ENCODE data around the gene TNPO2. TPM values are rescaled to one million over a fixed set of nuclear protein-coding genes. Genes with fewer than 3 reads are reported as not detected.

TNPO2 gene
- total RNA-seq, 4 donors from 2014 or later = 42.8 to 71.9 (median 62.8) TPM

- DNase-seq (ENCODE audit: extremely low spot score) = no peak
- peaks cover 59 to 88% (median 79%) of the 10 kb centered on the region in 4 donors for H3K36me3 ChIP-seq
- intact Hi-C loops (cut with DNase I) = no loop called here
Observed at GRCh38 chr19:12675940-12676339, 47.8 kb downstream of the TNPO2 start.

GRCh38 chr19:12675399-12675798, 48.3 kb downstream of the TNPO2 start:
- intact Hi-C loops (cut with DNase I) = no loop called here

More at GRCh38 chr19:12675940-12676339, 47.8 kb downstream of the TNPO2 start:
- H3K4me1 ChIP-seq = peaks cover 13 to 36% (median 26%) of the 10 kb centered on the region in 4 donors
- 70% methylated on average over 2 of the region's 15 CpGs for WGBS
- H3K4me3 ChIP-seq = no peak overlapping the region
- TF ChIP-seq CTCF (IDR thresholded peaks at IDR 0.05) (no peak), POLR2A (IDR thresholded peaks at IDR 0.05; ENCODE audit: low read depth) (no peak), POLR2AphosphoS5 (IDR thresholded peaks at IDR 0.05) (no peak), EP300 (IDR thresholded peaks at IDR 0.05) (no peak)
- no peaks in the 10 kb centered on the region for H3K27me3 ChIP-seq
- no peaks in the 10 kb centered on the region for H3K9me3 ChIP-seq
- no peak overlapping the region for H3K27ac ChIP-seq (replicated peaks in 1 of 4)

GRCh38 chr19:12672744-12673143, 51.0 kb downstream of the TNPO2 start:
- no peak for DNase-seq (ENCODE audit: extremely low spot score)
- intact Hi-C loops (cut with DNase I) = loop anchor here (1.0 to 5.0 kb wide), 2 partner anchors 50 to 108 kb away; partner anchors contain the start of gene TNPO2
- no peak overlapping the region for H3K27ac ChIP-seq (replicated peaks in 1 of 4)

More at GRCh38 chr19:12675399-12675798, 48.3 kb downstream of the TNPO2 start:
- no peaks in the 10 kb centered on the region for H3K9me3 ChIP-seq
- peaks cover 59 to 88% (median 79%) of the 10 kb centered on the region in 4 donors for H3K36me3 ChIP-seq
- H3K27ac ChIP-seq (replicated peaks in 1 of 4) = no peak overlapping the region
- no peak for DNase-seq (ENCODE audit: extremely low spot score)
- no peaks in the 10 kb centered on the region for H3K27me3 ChIP-seq
- TF ChIP-seq EP300 (IDR thresholded peaks at IDR 0.05) (no peak), POLR2AphosphoS5 (IDR thresholded peaks at IDR 0.05) (no peak), POLR2A (IDR thresholded peaks at IDR 0.05; ENCODE audit: low read depth) (no peak), CTCF (IDR thresholded peaks at IDR 0.05) (no peak)
- H3K4me1 ChIP-seq = peaks cover 13 to 36% (median 26%) of the 10 kb centered on the region in 4 donors
- no peak overlapping the region for H3K4me3 ChIP-seq
- 95% methylated on average over 10 of the region's 10 CpGs for WGBS

GRCh38 chr19:12670159-12670928, 53.4 kb downstream of the TNPO2 start:
- H3K27ac ChIP-seq (replicated peaks in 1 of 4) = peak overlapping the region; percentile 89 to 94 (median 92)
- H3K4me1 ChIP-seq = peaks cover 38 to 55% (median 47%) of the 10 kb centered on the region in 4 donors
- peaks cover 20 to 42% (median 35%) of the 10 kb centered on the region in 4 donors for H3K36me3 ChIP-seq
- no peaks in the 10 kb centered on the region for H3K9me3 ChIP-seq
- 40% methylated on average over 14 of the region's 26 CpGs for WGBS
- DNase-seq (ENCODE audit: extremely low spot score) = no peak
- TF ChIP-seq EP300 (IDR thresholded peaks at IDR 0.05) (no peak), POLR2A (IDR thresholded peaks at IDR 0.05; ENCODE audit: low read depth) (no peak), CTCF (IDR thresholded peaks at IDR 0.05) (no peak), POLR2AphosphoS5 (IDR thresholded peaks at IDR 0.05) (no peak)
- H3K4me3 ChIP-seq = peak overlapping the region; percentile 66 to 92 (median 72)
- intact Hi-C loops (cut with DNase I) = loop anchor here (5.0 kb wide), 1 partner anchor 52 kb away; the partner anchor contains the start of gene TNPO2
- no peaks in the 10 kb centered on the region for H3K27me3 ChIP-seq

More at GRCh38 chr19:12672744-12673143, 51.0 kb downstream of the TNPO2 start:
- Histone ChIP-seq H3K36me3 (peaks cover 36 to 66% (median 57%) of the 10 kb centered on the region in 4 donors), H3K4me3 (no peak overlapping the region), H3K27me3 (no peaks in the 10 kb centered on the region), H3K4me1 (peaks cover 20 to 45% (median 37%) of the 10 kb centered on the region in 4 donors), H3K9me3 (no peaks in the 10 kb centered on the region)
- 84% methylated on average over 3 of the region's 10 CpGs for WGBS
- TF ChIP-seq CTCF (IDR thresholded peaks at IDR 0.05) (no peak), POLR2AphosphoS5 (IDR thresholded peaks at IDR 0.05) (no peak), POLR2A (IDR thresholded peaks at IDR 0.05; ENCODE audit: low read depth) (no peak), EP300 (IDR thresholded peaks at IDR 0.05) (no peak)

All from esophagus muscularis mucosa (tissue), 4 donors.